K562 (cell line): ENCODE measurements around the gene NFATC1. TPM values are rescaled to one million over a fixed set of nuclear protein-coding genes. Genes with fewer than 3 reads are reported as not detected.

Experiments
- NEUROD1 ChIP-seq: fragments of 150-350 bp; IDR thresholded peaks from 2 replicates; pipeline ENCODE4 v1.6.1; 2014; ENCODE audit warnings: borderline replicate concordance, low read length, low read depth; ENCODE audit not compliant: partially characterized antibody
- ZBTB40 ChIP-seq, 2 experiments: fragments of 450-650 bp in 1 of 2; sonication (generic) in 1 of 2; formaldehyde crosslinking in 1 of 2; IDR thresholded peaks; 2 replicates each; pipeline versions ENCODE4 v1.7.1 to v1.9.0; 2016 to 2022; ENCODE audit warnings: inconsistent platforms in 1 of 2, mild to moderate bottlenecking in 1 of 2, missing genetic modification reagents in 1 of 2
- polyA plus RNA-seq, 8 experiments: library from polyadenylated mRNA; depleted of rRNA in 4 of 8; stranded (reverse) in 5 of 8; unstranded in 3 of 8; fragments of >200 nt; fragmentation: Nextera tagmentation in 2 of 8; fragmentation: Illumina TruSeq in 1 of 8; extraction: Ambion mirVana in 2 of 8; extraction: Trizol in 1 of 8; gene quantifications; 2 replicates each; pipeline versions ENCODE4 v1.2.1 to v1.2.3, GENCODE V29; 2011 to 2014; ENCODE audit warnings: inconsistent platforms in 1 of 8, missing spikeins in 1 of 8
- total RNA-seq, 7 experiments: library from RNA; depleted of rRNA in 6 of 7; stranded (reverse); fragments of >200 nt in 6 of 7; fragmentation: Illumina TruSeq in 2 of 7; extraction: Trizol in 2 of 7; gene quantifications; 2 replicates each; pipeline versions ENCODE4 v1.2.1 to v1.2.3, GENCODE V29; 2011 to 2021; ENCODE audit warnings: low replicate concordance in 1 of 7

NFATC1 gene
- total and polyA plus RNA-seq, 9 of the 15 experiments (the other 6 are each of a cell fraction or from before 2014, with no cell fraction given) = 1.1 to 16.4 (median 2.5) TPM

GRCh38 chr18:79420033-79420745, 24.5 kb downstream of the NFATC1 start (continued):
- TF ChIP-seq ZBTB40 (IDR thresholded peaks at IDR 0.05) (peak; percentile 54; the same call in 1 of the 2 replicates), ZBTB40 (CRISPR knock-in tag; IDR thresholded peaks at IDR 0.05) (no peak), NEUROD1 (no peak)
